HAP-1 (cell line): ENCODE measurements around the gene GRIA3.
"Not testable (repeated sequence)": the region's sequence is repeated elsewhere in the genome, so short reads cannot be mapped to it uniquely, and the experiment has no call there.

Experiments
- DNase-seq, 2 experiments: peaks; one replicate each; pipeline ENCODE4 v3.0.0-alpha.2; 2016 to 2020; ENCODE audit warnings: low spot score in 2 of 2
- H3K27me3 ChIP-seq: fragments of 250-450 bp; sonication (Bioruptor Pico); 2 replicates; pipeline ENCODE4 v1.5.1; 2020; ENCODE audit warnings: low read depth, mild to moderate bottlenecking, moderate library complexity
- H3K36me3 ChIP-seq: fragments of 250-450 bp; sonication (Bioruptor Pico); replicated peaks from 2 replicates; pipeline ENCODE4 v1.5.1; 2020; ENCODE audit warnings: mild to moderate bottlenecking
- H3K4me1 ChIP-seq: fragments of 250-450 bp; sonication (Bioruptor Pico); 2 replicates; pipeline ENCODE4 v1.5.1; 2020; ENCODE audit warnings: mild to moderate bottlenecking
- H3K4me3 ChIP-seq: fragments of 250-450 bp; sonication (Bioruptor Pico); 2 replicates; pipeline ENCODE4 v1.5.1; 2020; ENCODE audit warnings: mild to moderate bottlenecking, moderate library complexity
- H3K9me3 ChIP-seq: fragments of 250-450 bp; sonication (Bioruptor Pico); 2 replicates; pipeline ENCODE4 v1.5.1; 2020; ENCODE audit warnings: mild to moderate bottlenecking, moderate library complexity
- in situ Hi-C: fragments of 300-500 bp; cut with MboI; formaldehyde crosslinking; loops from 3 replicates; pipeline ENCODE4 v1.14.3; 2020; ENCODE audit warnings: low sequenced_read_pairs, inconsistent platforms, mixed read lengths

GRIA3 gene

GRCh38 chrX:123357941-123358340 lies 173.9 kb downstream of the GRIA3 start:
- DNase-seq, result no peak
- Histone ChIP-seq H3K27me3 (peaks cover 9% of the 10 kb centered on the region), H3K9me3 (no peaks in the 10 kb centered on the region), H3K36me3 (no peaks in the 10 kb centered on the region), H3K4me3 (no peak overlapping the region), H3K4me1 (peaks cover 4% of the 10 kb centered on the region; the same call in 1 of the 2 replicates)
- in situ Hi-C loops, result no loop called here

GRCh38 chrX:123358457-123358856 lies 174.4 kb downstream of the GRIA3 start:
- Histone ChIP-seq H3K9me3 (no peaks in the 10 kb centered on the region), H3K4me3 (no peak overlapping the region), H3K36me3 (no peaks in the 10 kb centered on the region), H3K4me1 (peaks cover 4% of the 10 kb centered on the region; the same call in 1 of the 2 replicates), H3K27me3 (peaks cover 9% of the 10 kb centered on the region)
- no peak for DNase-seq
- in situ Hi-C loops, result no loop called here

- no peak overlapping the region for H3K4me3 ChIP-seq
- H3K27me3 ChIP-seq, result peaks cover 9% of the 10 kb centered on the region
- in situ Hi-C loops, result no loop called here
- H3K36me3 ChIP-seq, result no peaks in the 10 kb centered on the region
- H3K4me1 ChIP-seq, result peaks cover 4% of the 10 kb centered on the region; the same call in 1 of the 2 replicates
- no peaks in the 10 kb centered on the region for H3K9me3 ChIP-seq
- DNase-seq, result peak; percentile 28 to 54
Observed at GRCh38 chrX:123361371-123361770, 177.3 kb downstream of the GRIA3 start.

- H3K36me3 ChIP-seq, H3K9me3 ChIP-seq, H3K27me3 ChIP-seq, H3K4me1 ChIP-seq, DNase-seq, H3K4me3 ChIP-seq, in situ Hi-C loops: not testable (repeated sequence)
Observed at GRCh38 chrX:123386196-123386595, 202.1 kb downstream of the GRIA3 start.

- Histone ChIP-seq H3K4me1 (no peaks in the 10 kb centered on the region), H3K4me3 (no peak overlapping the region), H3K27me3 (no peaks in the 10 kb centered on the region), H3K9me3 (no peaks in the 10 kb centered on the region), H3K36me3 (no peaks in the 10 kb centered on the region)
- no peak for DNase-seq
- in situ Hi-C loops, result no loop called here
Observed at GRCh38 chrX:123392921-123393320, 208.8 kb downstream of the GRIA3 start.

GRCh38 chrX:123399709-123400108 lies 215.6 kb downstream of the GRIA3 start:
- Histone ChIP-seq H3K27me3 (peaks cover 4% of the 10 kb centered on the region; the same call in 1 of the 2 replicates), H3K4me3 (no peak overlapping the region), H3K9me3 (no peaks in the 10 kb centered on the region), H3K36me3 (no peaks in the 10 kb centered on the region), H3K4me1 (no peaks in the 10 kb centered on the region)
- in situ Hi-C loops, result no loop called here
- no peak for DNase-seq

- no peak for DNase-seq
- in situ Hi-C loops, result no loop called here
- Histone ChIP-seq H3K4me1 (no peaks in the 10 kb centered on the region), H3K4me3 (no peak overlapping the region), H3K36me3 (no peaks in the 10 kb centered on the region), H3K27me3 (no peaks in the 10 kb centered on the region; the same call in 1 of the 2 replicates), H3K9me3 (no peaks in the 10 kb centered on the region)
Observed at GRCh38 chrX:123405231-123405630, 221.2 kb downstream of the GRIA3 start.

GRCh38 chrX:123408821-123409737 lies 225.0 kb downstream of the GRIA3 start:
- no peak for DNase-seq
- no peaks in the 10 kb centered on the region for H3K9me3 ChIP-seq
- no peak overlapping the region for H3K4me3 ChIP-seq
- no peaks in the 10 kb centered on the region for H3K27me3 ChIP-seq
- H3K4me1 ChIP-seq, result peaks cover 5% of the 10 kb centered on the region
- no peaks in the 10 kb centered on the region for H3K36me3 ChIP-seq
- in situ Hi-C loops, result no loop called here

- no peak overlapping the region for H3K4me3 ChIP-seq
- peak; percentile 49 to 59 for DNase-seq
- H3K9me3 ChIP-seq, result no peaks in the 10 kb centered on the region
- in situ Hi-C loops, result no loop called here
- no peaks in the 10 kb centered on the region for H3K36me3 ChIP-seq
- H3K27me3 ChIP-seq, result 0 out of 2 replicates have a peak, but pooled peaks cover 3% of the 10 kb centered on the region
- peaks cover 5% of the 10 kb centered on the region; the same call in 1 of the 2 replicates for H3K4me1 ChIP-seq
Observed at GRCh38 chrX:123422875-123423274, 238.8 kb downstream of the GRIA3 start.

GRCh38 chrX:123424546-123424945 lies 240.5 kb downstream of the GRIA3 start:
- Histone ChIP-seq H3K36me3 (no peaks in the 10 kb centered on the region), H3K27me3 (0 out of 2 replicates have a peak, but pooled peaks cover 3% of the 10 kb centered on the region), H3K4me1 (peaks cover 5% of the 10 kb centered on the region; the same call in 1 of the 2 replicates), H3K9me3 (no peaks in the 10 kb centered on the region), H3K4me3 (no peak overlapping the region)
- in situ Hi-C loops, result no loop called here
- no peak for DNase-seq

GRCh38 chrX:123425471-123425870 lies 241.4 kb downstream of the GRIA3 start:
- in situ Hi-C loops, result no loop called here
- H3K9me3 ChIP-seq, result no peaks in the 10 kb centered on the region
- H3K27me3 ChIP-seq, result 0 out of 2 replicates have a peak, but pooled peaks cover 3% of the 10 kb centered on the region
- H3K4me3 ChIP-seq, result no peak overlapping the region
- DNase-seq, result no peak
- H3K4me1 ChIP-seq, result peaks cover 5% of the 10 kb centered on the region; the same call in 1 of the 2 replicates
- no peaks in the 10 kb centered on the region for H3K36me3 ChIP-seq

GRCh38 chrX:123425904-123426303 lies 241.8 kb downstream of the GRIA3 start:
- in situ Hi-C loops, result no loop called here
- no peak overlapping the region for H3K4me3 ChIP-seq
- H3K9me3 ChIP-seq, result no peaks in the 10 kb centered on the region
- H3K27me3 ChIP-seq, result 0 out of 2 replicates have a peak, but pooled peaks cover 3% of the 10 kb centered on the region
- H3K36me3 ChIP-seq, result no peaks in the 10 kb centered on the region
- H3K4me1 ChIP-seq, result peaks cover 5% of the 10 kb centered on the region; the same call in 1 of the 2 replicates
- DNase-seq, result no peak

GRCh38 chrX:123432361-123433150 lies 248.5 kb downstream of the GRIA3 start:
- in situ Hi-C loops, result no loop called here
- no peaks in the 10 kb centered on the region for H3K27me3 ChIP-seq

More at GRCh38 chrX:123432361-123433150, 248.5 kb downstream of the GRIA3 start:
- no peak for DNase-seq
- Histone ChIP-seq H3K4me3 (no peak overlapping the region), H3K9me3 (no peaks in the 10 kb centered on the region), H3K36me3 (no peaks in the 10 kb centered on the region), H3K4me1 (no peaks in the 10 kb centered on the region)
